Activated CD8-positive, alpha-beta T cell treated with anti-CD3 and anti-CD28 coated beads for 36 hours (primary cell): ENCODE measurements around the gene SORL1-AS1.

ENCODE experiments used
- ATAC-seq: fragments of 200-7000 bp; cut with Tn5 transposase; one replicate; pipeline ENCODE4 v1.10.0; 2021; ENCODE audit warnings: mild to moderate bottlenecking, moderate library complexity
- CTCF ChIA-PET: fragments of 350-600 bp; sonication (Branson Sonifier 250); formaldehyde crosslinking; loops from one replicate; lab custom pipeline; 2021; ENCODE audit warnings: antibody characterized with exemption; lab: Charles Lee
- POLR2A ChIA-PET: fragments of 350-600 bp; sonication (Branson Sonifier 250); formaldehyde crosslinking; loops from one replicate; lab custom pipeline; 2021; ENCODE audit warnings: antibody characterized with exemption; lab: Charles Lee
- DNase-seq: peaks from one replicate; pipeline ENCODE4 v3.0.0-alpha.2; 2020
- H3K27ac Mint-ChIP-seq: one replicate; pipeline ENCODE4 v1.8.0; 2021; ENCODE audit warnings: mild to moderate bottlenecking, mixed read lengths
- H3K27me3 Mint-ChIP-seq: one replicate; pipeline ENCODE4 v1.8.0; 2021; ENCODE audit warnings: mixed read lengths
- H3K36me3 Mint-ChIP-seq: one replicate; pipeline ENCODE4 v1.8.0; 2021; ENCODE audit warnings: low read depth, mixed read lengths
- H3K4me1 Mint-ChIP-seq: one replicate; pipeline ENCODE4 v1.8.0; 2021; ENCODE audit warnings: low read depth, mixed read lengths
- H3K4me3 Mint-ChIP-seq: one replicate; pipeline ENCODE4 v1.8.0; 2021; ENCODE audit warnings: mild to moderate bottlenecking, moderate library complexity, mixed read lengths
- H3K9me3 Mint-ChIP-seq: one replicate; pipeline ENCODE4 v1.8.0; 2021; ENCODE audit warnings: mixed read lengths
- intact Hi-C: fragments of 100-400 bp; cut with micrococcal nuclease; formaldehyde crosslinking; loops from one replicate; pipeline ENCODE4 v1.10.0; 2022
- TF ChIP-seq, protein P1 (sequence below): fragments of 200-600 bp; IDR thresholded peaks from one replicate; pipeline ENCODE4 v1.8.0; 2022; ENCODE audit warnings: antibody characterized with exemption, mild to moderate bottlenecking

The SORL1-AS1 gene

DNA sequence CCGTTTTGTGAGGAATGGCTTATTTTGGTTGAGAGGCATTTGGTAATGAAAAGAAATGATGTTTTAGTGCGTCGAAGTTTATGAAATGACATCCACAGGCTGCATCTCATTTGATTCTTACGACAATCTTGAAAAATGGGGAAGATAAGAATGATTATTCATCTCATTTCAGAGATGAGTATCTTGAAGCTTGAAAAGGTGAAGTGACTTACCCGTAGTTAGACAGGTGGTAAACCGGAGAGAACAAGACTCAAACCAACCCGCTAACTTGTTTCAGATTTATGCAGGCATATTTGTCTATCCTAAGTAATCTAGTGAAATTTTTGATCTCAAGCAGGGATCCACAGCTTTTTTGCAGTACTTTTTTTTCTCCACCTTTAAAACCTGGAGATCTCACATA, 9.1 kb upstream of the SORL1-AS1 start:
- TF ChIP-seq, protein P1, sequence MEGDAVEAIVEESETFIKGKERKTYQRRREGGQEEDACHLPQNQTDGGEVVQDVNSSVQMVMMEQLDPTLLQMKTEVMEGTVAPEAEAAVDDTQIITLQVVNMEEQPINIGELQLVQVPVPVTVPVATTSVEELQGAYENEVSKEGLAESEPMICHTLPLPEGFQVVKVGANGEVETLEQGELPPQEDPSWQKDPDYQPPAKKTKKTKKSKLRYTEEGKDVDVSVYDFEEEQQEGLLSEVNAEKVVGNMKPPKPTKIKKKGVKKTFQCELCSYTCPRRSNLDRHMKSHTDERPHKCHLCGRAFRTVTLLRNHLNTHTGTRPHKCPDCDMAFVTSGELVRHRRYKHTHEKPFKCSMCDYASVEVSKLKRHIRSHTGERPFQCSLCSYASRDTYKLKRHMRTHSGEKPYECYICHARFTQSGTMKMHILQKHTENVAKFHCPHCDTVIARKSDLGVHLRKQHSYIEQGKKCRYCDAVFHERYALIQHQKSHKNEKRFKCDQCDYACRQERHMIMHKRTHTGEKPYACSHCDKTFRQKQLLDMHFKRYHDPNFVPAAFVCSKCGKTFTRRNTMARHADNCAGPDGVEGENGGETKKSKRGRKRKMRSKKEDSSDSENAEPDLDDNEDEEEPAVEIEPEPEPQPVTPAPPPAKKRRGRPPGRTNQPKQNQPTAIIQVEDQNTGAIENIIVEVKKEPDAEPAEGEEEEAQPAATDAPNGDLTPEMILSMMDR = no peak
- H3K9me3 Mint-ChIP-seq = no peaks in the 10 kb centered on the region
- ChIA-PET POLR2A (interaction anchor here (0.9 to 9.4 kb wide), 3 partner anchors 9 to 85 kb away, joined by 3 to 180 read pairs (median 5); partner anchors contain the start of genes SORL1 and SORL1-AS1), CTCF (interaction anchor here (1.0 to 8.1 kb wide), 2 partner anchors 11 to 142 kb away, joined by 3 to 78 read pairs; partner anchors contain the start of genes SORL1 and SORL1-AS1)
- peak overlapping the region; percentile 98 for H3K27ac Mint-ChIP-seq
- peaks cover 26% of the 10 kb centered on the region for H3K36me3 Mint-ChIP-seq
- DNase-seq (no peak), ATAC-seq (no peak)
- no peak overlapping the region for H3K4me3 Mint-ChIP-seq
- intact Hi-C loops = loop anchor here (5.0 to 10.0 kb wide), 3 partner anchors 45 to 103 kb away; no protein-coding TSS in a partner anchor
- peaks cover 95% of the 10 kb centered on the region for H3K4me1 Mint-ChIP-seq
- no peaks in the 10 kb centered on the region for H3K27me3 Mint-ChIP-seq

DNA sequence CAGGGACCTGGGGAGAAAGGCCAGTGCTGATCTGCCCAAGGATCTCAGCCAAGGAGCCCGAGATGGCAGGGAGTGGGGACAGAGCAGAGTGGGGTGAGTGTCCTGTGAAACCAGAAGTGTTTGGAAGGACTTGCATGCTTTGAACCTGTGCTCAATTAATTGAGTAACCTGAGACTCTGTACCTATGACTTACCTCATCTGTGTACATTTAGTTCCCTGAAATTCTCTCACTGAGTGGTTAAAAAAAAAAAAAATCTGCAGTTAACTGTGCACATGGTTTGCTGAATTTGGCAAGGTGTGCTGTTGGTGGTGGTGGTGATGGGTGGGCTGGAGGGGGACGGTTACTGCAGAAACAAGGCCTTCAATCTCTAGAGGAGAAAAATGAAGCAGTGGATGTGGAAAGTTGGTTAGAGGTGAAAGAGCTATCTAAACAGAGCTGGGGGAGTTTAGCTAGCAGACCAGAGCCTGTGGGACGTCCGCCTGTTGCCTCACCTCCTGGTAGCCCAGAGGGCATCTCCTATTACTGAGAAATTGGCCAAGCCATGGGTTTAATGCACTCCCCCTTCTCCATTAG, 8.3 kb upstream of the SORL1-AS1 start:
- POLR2A ChIA-PET = interaction anchor here (0.9 to 9.4 kb wide), 4 partner anchors 8 to 86 kb away, joined by 3 to 180 read pairs (median 4); partner anchors contain the start of genes SORL1 and SORL1-AS1
- TF ChIP-seq, protein P1 = no peak
- Mint-ChIP-seq H3K4me1 (peaks cover 95% of the 10 kb centered on the region), H3K27ac (peak overlapping the region; percentile 98), H3K9me3 (no peaks in the 10 kb centered on the region), H3K4me3 (no peak overlapping the region), H3K27me3 (no peaks in the 10 kb centered on the region), H3K36me3 (peaks cover 31% of the 10 kb centered on the region)
- no peak for DNase-seq
- CTCF ChIA-PET = interaction anchor here (1.0 to 8.1 kb wide), 3 partner anchors 10 to 141 kb away, joined by 3 to 78 read pairs (median 5); partner anchors contain the start of genes SORL1 and SORL1-AS1
- no peak for ATAC-seq
- intact Hi-C loops = loop anchor here (5.0 to 10.0 kb wide), 3 partner anchors 44 to 104 kb away; no protein-coding TSS in a partner anchor

DNA sequence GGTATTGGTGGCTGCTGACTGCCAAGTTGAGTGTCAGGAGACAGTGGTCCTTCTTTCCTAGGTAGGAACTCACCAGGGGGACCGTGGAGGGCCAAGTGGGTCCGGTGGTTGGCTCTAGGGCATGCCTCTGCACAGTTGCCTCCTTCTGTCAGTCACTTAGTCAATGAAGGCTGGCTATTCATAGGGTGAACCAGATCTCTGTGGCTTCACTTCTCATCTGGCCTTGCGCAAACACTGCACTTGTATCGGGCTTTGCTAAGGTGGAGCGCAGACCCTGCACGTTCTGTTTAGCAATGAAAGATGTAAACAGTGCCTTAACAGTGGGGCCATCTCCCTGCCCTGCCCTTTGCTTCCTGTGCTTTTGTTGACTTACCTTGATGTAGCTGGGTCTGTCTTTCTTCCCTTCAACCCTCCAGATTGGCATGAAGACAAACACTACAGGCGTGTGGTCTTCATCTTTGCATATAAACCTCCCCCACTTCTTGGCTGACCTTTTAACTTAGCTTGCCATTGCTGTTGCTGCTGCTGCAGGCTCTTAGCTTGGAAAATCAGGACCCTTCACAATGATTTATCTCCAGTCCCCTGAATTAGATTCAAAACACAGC, 6.7 kb upstream of the SORL1-AS1 start:
- peak; percentile 35 for DNase-seq
- intact Hi-C loops = loop anchor here (5.0 to 10.0 kb wide), 4 partner anchors 42 to 135 kb away; no protein-coding TSS in a partner anchor
- ATAC-seq = no peak
- peaks cover 42% of the 10 kb centered on the region for H3K36me3 Mint-ChIP-seq
- ChIA-PET POLR2A (interaction anchor here (0.7 to 3.8 kb wide), 5 partner anchors 8 to 54 kb away, joined by 4 to 12 read pairs (median 4); no protein-coding TSS in a partner anchor), CTCF (interaction anchor here (1.4 to 1.6 kb wide), 2 partner anchors 8 to 132 kb away, joined by 3 to 5 read pairs; no protein-coding TSS in a partner anchor)
- H3K4me1 Mint-ChIP-seq = peaks cover 96% of the 10 kb centered on the region
- H3K9me3 Mint-ChIP-seq = no peaks in the 10 kb centered on the region
- H3K27me3 Mint-ChIP-seq = no peaks in the 10 kb centered on the region
- H3K27ac Mint-ChIP-seq = peak overlapping the region; percentile 98
- H3K4me3 Mint-ChIP-seq = peak overlapping the region; percentile 31
- TF ChIP-seq, protein P1 = no peak

DNA sequence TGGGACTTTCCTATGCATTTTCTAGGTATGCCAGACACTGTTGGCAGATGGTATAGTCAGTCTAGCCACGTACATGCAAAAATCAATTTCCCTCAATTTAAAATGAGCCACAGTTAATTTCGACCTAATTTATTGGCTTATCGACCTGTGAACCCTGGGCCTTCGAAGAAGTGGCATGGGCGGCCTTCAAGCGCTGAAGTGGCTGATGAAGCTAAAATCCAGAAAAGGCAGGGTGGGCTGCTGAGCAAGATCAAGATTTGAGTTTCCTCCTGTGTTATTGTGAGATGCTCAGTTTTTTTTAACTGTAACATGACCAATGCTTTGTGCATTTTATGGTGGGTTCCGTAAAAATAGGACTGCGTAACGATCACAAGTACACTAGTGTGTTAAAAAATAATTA, 5.8 kb upstream of the SORL1-AS1 start:
- peaks cover 50% of the 10 kb centered on the region for H3K36me3 Mint-ChIP-seq
- intact Hi-C loops = loop anchor here (10.0 kb wide), 1 partner anchor 134 kb away; no protein-coding TSS in a partner anchor
- TF ChIP-seq, protein P1 = no peak
- H3K4me1 Mint-ChIP-seq = peaks cover 98% of the 10 kb centered on the region
- ATAC-seq (no peak), DNase-seq (no peak)
- POLR2A ChIA-PET = interaction anchor here (1.3 to 3.8 kb wide), 2 partner anchors 8 to 9 kb away, joined by 5 to 12 read pairs; no protein-coding TSS in a partner anchor
- H3K27ac Mint-ChIP-seq = peak overlapping the region; percentile 98
- no peaks in the 10 kb centered on the region for H3K27me3 Mint-ChIP-seq
- no peaks in the 10 kb centered on the region for H3K9me3 Mint-ChIP-seq
- H3K4me3 Mint-ChIP-seq = no peak overlapping the region
- CTCF ChIA-PET = no interaction called here
